Measurements from ENCODE around the gene CGB1. TPM values are rescaled to one million over a fixed set of nuclear protein-coding genes. Genes with fewer than 3 reads are reported as not detected.

CGB1 gene
- total RNA-seq, 2 experiments from 2014 or later = not detected

GRCh38 chr19:49064029-49064629 lies 27.4 kb upstream of the CGB1 start:
- POLR2A ChIA-PET = no interaction called here
- H3K27me3 Mint-ChIP-seq = peaks cover 72% of the 10 kb centered on the region
- Histone ChIP-seq H3K36me3 (ENCODE audit: insufficient read depth, low read length) (no peaks in the 10 kb centered on the region), H3K27me3 (ENCODE audit: control insufficient read depth in 1 of 2, insufficient read depth in 2 of 2, low read length in 2 of 2) (peaks cover 33 to 51% of the 10 kb centered on the region in 2 experiments), H3K4me1 (ENCODE audit: insufficient read depth, low read length) (peaks cover 8% of the 10 kb centered on the region), H3K27ac (ENCODE audit: low read depth in 1 of 2, low read length in 2 of 2) (no peak overlapping the region), H3K9me3 (ENCODE audit: control insufficient read depth in 1 of 2, insufficient read depth in 1 of 2, low read length in 2 of 2) (peaks cover 0 to 7% of the 10 kb centered on the region in 2 experiments), H3K4me3 (ENCODE audit: low read length) (no peak overlapping the region)
- no peak for TF ChIP-seq CTCF (IDR thresholded peaks at IDR 0.05)
- CTCF ChIA-PET = no interaction called here
- no peaks in the 10 kb centered on the region for H3K36me3 Mint-ChIP-seq (ENCODE audit: low read depth)
- no peak overlapping the region for H3K4me3 Mint-ChIP-seq
- H3K27ac Mint-ChIP-seq = no peak overlapping the region
- intact Hi-C loops (cut with DNase I, micrococcal nuclease) = no loop called here
- no peak for ATAC-seq (ENCODE audit: poor library complexity)
- DNase-seq = no peak
- H3K4me1 Mint-ChIP-seq (ENCODE audit: low read depth) = peaks cover 4% of the 10 kb centered on the region
- H3K9me3 Mint-ChIP-seq = no peaks in the 10 kb centered on the region

- Histone ChIP-seq H3K4me3 (ENCODE audit: low read length) (no peak overlapping the region), H3K36me3 (ENCODE audit: insufficient read depth, low read length) (no peaks in the 10 kb centered on the region), H3K27ac (ENCODE audit: low read depth in 1 of 2, low read length in 2 of 2) (no peak overlapping the region), H3K27me3 (ENCODE audit: control insufficient read depth in 1 of 2, insufficient read depth in 2 of 2, low read length in 2 of 2) (peaks cover 40 to 58% of the 10 kb centered on the region in 2 experiments), H3K9me3 (ENCODE audit: control insufficient read depth in 1 of 2, insufficient read depth in 1 of 2, low read length in 2 of 2) (peaks cover 0 to 20% of the 10 kb centered on the region in 2 experiments), H3K4me1 (ENCODE audit: insufficient read depth, low read length) (peaks cover 26% of the 10 kb centered on the region)
- CTCF ChIA-PET = no interaction called here
- intact Hi-C loops (cut with DNase I, micrococcal nuclease) = no loop called here
- TF ChIP-seq CTCF (IDR thresholded peaks at IDR 0.05) = no peak
- no peaks in the 10 kb centered on the region for H3K36me3 Mint-ChIP-seq (ENCODE audit: low read depth)
- no peak overlapping the region for H3K27ac Mint-ChIP-seq
- no peaks in the 10 kb centered on the region for H3K9me3 Mint-ChIP-seq
- ATAC-seq (ENCODE audit: poor library complexity) (no peak), DNase-seq (no peak)
- peaks cover 77% of the 10 kb centered on the region for H3K27me3 Mint-ChIP-seq
- no peak overlapping the region for H3K4me3 Mint-ChIP-seq
- POLR2A ChIA-PET = no interaction called here
- peaks cover 21% of the 10 kb centered on the region for H3K4me1 Mint-ChIP-seq (ENCODE audit: low read depth)
Observed at GRCh38 chr19:49061445-49061844, 24.8 kb upstream of the CGB1 start.

GRCh38 chr19:49061000-49061399 lies 24.3 kb upstream of the CGB1 start:
- no peak for TF ChIP-seq CTCF (IDR thresholded peaks at IDR 0.05)
- H3K9me3 ChIP-seq (ENCODE audit: control insufficient read depth in 1 of 2, insufficient read depth in 1 of 2, low read length in 2 of 2) = peaks cover 0 to 20% of the 10 kb centered on the region in 2 experiments
- H3K36me3 ChIP-seq (ENCODE audit: insufficient read depth, low read length) = no peaks in the 10 kb centered on the region
- DNase-seq = no peak
- no peak overlapping the region for H3K27ac Mint-ChIP-seq
- no peaks in the 10 kb centered on the region for H3K9me3 Mint-ChIP-seq
- ChIA-PET CTCF (no interaction called here), POLR2A (no interaction called here)
- H3K4me3 ChIP-seq (ENCODE audit: low read length) = no peak overlapping the region
- ATAC-seq (ENCODE audit: poor library complexity) = no peak
- H3K4me1 Mint-ChIP-seq (ENCODE audit: low read depth) = peaks cover 21% of the 10 kb centered on the region
- H3K27ac ChIP-seq (ENCODE audit: low read depth in 1 of 2, low read length in 2 of 2) = no peak overlapping the region
- peaks cover 74% of the 10 kb centered on the region for H3K27me3 Mint-ChIP-seq
- no peak overlapping the region for H3K4me3 Mint-ChIP-seq
- intact Hi-C loops (cut with DNase I, micrococcal nuclease) = no loop called here
- peaks cover 31% of the 10 kb centered on the region for H3K4me1 ChIP-seq (ENCODE audit: insufficient read depth, low read length)
- H3K36me3 Mint-ChIP-seq (ENCODE audit: low read depth) = no peaks in the 10 kb centered on the region
- peaks cover 41 to 55% of the 10 kb centered on the region in 2 experiments for H3K27me3 ChIP-seq (ENCODE audit: control insufficient read depth in 1 of 2, insufficient read depth in 2 of 2, low read length in 2 of 2)
